Right ventricle myocardium superior (tissue), 1 donor: ENCODE data around the gene TAF6L. TPM values are rescaled to one million over a fixed set of nuclear protein-coding genes. Genes with fewer than 3 reads are reported as not detected.
A peak's percentile ranks its signal among the peaks of the same experiment; 100 is the strongest.
"Not testable (repeated sequence)": the region's sequence is repeated elsewhere in the genome, so short reads cannot be mapped to it uniquely, and the experiment has no call there.

Source experiments
- ATAC-seq: fragments of 200-7000 bp; cut with Tn5 transposase; one replicate; pipeline ENCODE4 v1.9.1; 2020; ENCODE audit warnings: mild to moderate bottlenecking; ENCODE audit not compliant: poor library complexity
- DNase-seq: peaks from one replicate; pipeline ENCODE4 v3.0.0-alpha.2; 2020
- intact Hi-C: fragments of 100-400 bp; cut with DNase I; formaldehyde crosslinking; loops from one replicate; pipeline ENCODE4 v1.11.2; 2022
- long read RNA-seq: library from polyadenylated mRNA; unstranded; transcript quantifications from one replicate; pipeline ENCODE4 v2.0.0, GENCODE V29; 2021
- total RNA-seq: library from RNA; stranded (reverse); fragmentation: NEBNext Ultra II Directional; extraction: Animal tissue kit (Norgen Biotek cat#: 25700); gene quantifications from one replicate; pipeline ENCODE4 v1.2.1, GENCODE V29; 2021
- donor health status: DM: no; HTN: yes; CAD: no; lungs with severe emphysema.

Gene TAF6L, protein sequence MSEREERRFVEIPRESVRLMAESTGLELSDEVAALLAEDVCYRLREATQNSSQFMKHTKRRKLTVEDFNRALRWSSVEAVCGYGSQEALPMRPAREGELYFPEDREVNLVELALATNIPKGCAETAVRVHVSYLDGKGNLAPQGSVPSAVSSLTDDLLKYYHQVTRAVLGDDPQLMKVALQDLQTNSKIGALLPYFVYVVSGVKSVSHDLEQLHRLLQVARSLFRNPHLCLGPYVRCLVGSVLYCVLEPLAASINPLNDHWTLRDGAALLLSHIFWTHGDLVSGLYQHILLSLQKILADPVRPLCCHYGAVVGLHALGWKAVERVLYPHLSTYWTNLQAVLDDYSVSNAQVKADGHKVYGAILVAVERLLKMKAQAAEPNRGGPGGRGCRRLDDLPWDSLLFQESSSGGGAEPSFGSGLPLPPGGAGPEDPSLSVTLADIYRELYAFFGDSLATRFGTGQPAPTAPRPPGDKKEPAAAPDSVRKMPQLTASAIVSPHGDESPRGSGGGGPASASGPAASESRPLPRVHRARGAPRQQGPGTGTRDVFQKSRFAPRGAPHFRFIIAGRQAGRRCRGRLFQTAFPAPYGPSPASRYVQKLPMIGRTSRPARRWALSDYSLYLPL
- 9.2 TPM for total RNA-seq
- long read RNA-seq, transcript TAF6L-201 (11 exons, 2,116 nt): major isoform, 27 of 41 reads
- long read RNA-seq, partial matches to known transcripts: 3 of 41 reads
- long read RNA-seq, other reads (novel, unspliced or antisense): 11 of 41 reads

DNA sequence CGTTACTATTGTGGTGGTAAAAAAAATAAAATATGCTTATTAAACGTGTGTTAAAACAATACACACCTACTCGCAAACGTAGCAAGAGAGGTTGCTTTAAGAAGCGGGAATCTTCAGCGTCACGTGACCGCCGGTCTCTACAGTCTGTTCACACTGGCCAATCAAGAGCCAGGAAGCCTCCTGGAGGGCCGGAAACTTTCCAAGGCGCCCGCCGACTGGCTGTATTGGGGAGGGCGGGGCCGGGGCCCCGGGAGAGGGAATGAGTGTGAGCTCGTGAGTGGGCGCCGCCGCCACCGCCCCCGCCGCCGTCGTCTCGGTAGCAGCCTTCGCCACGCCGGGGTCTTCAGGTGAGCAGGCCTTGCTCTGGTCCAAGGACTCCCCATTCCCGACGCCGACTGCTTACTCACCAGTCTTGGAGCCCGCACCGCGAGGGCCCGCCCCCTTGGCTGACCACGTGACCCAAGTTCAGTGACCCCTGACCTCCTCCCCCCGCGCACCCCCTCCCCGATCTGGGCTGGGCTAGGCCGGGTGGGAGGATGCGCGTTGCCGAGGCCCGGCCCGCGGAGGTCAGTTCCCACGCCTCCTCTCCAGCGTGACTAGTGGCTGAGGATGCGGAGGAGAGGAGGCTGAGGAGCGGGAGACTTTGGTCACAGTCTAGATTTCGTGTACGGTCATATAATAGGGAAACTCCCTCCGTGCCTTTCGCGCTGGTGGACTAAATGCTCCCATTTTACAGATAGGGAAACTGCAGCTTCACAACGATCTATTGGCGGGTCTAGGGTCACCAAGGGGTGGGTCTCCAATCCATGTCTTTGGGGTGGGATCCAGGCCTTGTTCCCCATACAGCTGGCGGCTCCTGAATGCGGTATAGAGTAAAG, at the start of gene TAF6L:
Gene TAF6L (plus strand): TSS at position 253 of the 878 bp plus-strand sequence. CDS start 4,388 bp downstream, outside the sequence.
- ATAC-seq (peak; percentile 98), DNase-seq (peak; percentile 99)
- intact Hi-C loops: no loop called here

DNA sequence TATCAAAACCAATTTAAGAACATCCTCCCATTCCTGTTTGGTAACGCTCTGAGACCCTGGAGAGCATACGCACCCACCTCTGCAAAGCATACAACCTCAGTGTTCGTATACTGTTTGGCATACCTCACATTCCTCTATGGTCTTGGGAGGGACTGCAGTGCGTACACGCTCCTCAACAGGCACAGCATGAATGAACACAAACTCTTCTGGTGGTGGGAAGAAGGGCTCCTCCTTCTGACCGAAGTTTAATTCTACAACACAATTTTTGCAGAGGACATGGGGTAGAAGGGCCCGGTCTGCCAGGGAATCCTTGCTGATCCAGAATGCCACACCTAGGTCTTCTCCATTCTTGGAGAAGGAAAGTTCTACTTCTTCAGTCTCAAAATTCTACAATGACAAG, 49.2 kb upstream of the TAF6L start:
- intact Hi-C loops: no loop called here
- ATAC-seq (no peak), DNase-seq (no peak)

DNA sequence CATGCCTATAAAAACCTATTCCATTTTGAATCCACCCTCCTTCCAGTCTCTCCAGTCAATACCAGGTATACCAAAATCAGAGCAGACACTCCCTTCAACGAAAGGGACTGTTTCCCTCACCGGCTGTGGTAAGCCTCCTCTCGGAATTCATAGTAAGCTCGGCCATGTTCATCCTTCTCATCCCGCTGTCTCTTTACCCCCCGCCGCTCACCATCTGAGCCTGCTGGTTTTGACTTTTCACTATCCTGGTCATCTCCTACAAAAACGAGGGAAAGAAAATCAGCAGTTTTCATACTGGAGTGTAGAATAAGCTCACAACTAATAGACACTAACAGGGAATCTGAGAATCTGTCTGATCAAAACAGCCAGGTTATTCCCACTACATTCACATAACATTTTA, 47.0 kb upstream of the TAF6L start:
- DNase-seq (no peak), ATAC-seq (no peak)
- intact Hi-C loops: no loop called here

DNA sequence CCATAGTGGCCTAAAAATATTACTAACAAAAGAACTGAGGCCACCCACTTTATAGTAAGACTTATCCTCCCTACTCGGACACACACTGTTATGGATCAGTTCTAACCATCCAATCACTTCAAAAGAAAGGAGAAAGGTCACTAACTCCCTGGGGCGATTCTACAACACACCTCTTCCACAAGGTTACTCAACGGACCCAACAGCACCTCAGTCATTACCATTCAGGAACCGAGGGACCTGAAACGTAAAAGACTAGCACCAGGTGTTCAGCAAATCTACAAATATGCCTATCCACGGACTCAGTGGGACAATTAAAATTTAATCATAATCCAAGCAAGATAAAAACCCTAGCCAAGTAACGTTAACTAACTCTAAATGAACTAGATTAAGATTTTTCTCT, 45.5 kb upstream of the TAF6L start:
- intact Hi-C loops: no loop called here
- no peak for DNase-seq
- no peak for ATAC-seq

DNA sequence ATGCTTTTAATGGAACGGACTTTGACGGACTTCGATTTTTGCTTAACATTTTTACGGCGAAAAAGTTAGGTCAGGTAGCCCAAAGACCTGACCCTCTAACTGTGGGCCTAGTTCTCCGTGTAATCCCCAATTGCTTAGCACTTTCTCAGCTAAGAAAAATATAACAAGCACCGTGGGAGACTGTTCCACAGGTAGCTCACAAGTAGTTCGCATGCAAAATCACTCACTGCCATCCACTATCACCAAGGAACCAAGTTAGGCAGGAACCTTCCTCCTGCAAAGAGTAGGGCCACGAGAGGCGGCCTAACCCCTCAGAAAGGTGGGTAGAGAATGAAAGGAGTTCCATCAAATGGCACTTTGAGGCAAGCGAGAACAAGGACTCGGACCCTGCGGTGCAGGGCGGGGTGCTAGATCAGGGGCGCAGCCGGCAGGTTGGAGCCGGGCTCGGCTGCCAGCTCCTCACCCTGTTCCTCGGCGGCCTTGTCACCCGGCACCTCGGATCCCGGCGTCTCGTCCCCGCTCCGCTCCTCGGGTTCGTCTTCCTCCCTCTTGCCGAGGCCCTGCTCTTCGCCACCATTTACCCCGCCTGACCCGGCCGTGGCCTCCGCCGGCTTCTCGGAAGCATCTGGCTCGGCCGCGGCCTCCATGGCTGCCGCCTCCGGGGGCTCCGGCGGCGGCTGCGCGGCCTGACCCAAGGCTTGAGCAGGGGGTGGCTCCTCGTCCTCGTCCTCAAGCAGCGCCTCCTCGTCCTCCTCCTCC, 44.9 kb upstream of the TAF6L start:
- DNase-seq (no peak), ATAC-seq (no peak)
- intact Hi-C loops: no loop called here

DNA sequence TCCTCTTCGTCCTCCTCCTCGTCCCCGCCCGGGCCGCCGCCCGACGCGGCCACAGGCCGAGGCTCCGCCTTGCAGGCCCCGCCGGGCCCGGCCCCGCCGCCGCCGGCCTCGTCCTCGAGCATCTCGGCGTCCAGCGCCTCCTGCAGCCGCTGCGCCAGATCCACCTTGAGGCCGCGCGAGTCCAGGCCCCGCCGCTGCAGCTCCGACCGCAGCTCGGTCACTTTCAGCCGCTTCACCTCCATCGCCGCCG, 44.4 kb upstream of the TAF6L start:
- ATAC-seq (peak; percentile 3), DNase-seq (no peak)
- intact Hi-C loops: no loop called here

DNA sequence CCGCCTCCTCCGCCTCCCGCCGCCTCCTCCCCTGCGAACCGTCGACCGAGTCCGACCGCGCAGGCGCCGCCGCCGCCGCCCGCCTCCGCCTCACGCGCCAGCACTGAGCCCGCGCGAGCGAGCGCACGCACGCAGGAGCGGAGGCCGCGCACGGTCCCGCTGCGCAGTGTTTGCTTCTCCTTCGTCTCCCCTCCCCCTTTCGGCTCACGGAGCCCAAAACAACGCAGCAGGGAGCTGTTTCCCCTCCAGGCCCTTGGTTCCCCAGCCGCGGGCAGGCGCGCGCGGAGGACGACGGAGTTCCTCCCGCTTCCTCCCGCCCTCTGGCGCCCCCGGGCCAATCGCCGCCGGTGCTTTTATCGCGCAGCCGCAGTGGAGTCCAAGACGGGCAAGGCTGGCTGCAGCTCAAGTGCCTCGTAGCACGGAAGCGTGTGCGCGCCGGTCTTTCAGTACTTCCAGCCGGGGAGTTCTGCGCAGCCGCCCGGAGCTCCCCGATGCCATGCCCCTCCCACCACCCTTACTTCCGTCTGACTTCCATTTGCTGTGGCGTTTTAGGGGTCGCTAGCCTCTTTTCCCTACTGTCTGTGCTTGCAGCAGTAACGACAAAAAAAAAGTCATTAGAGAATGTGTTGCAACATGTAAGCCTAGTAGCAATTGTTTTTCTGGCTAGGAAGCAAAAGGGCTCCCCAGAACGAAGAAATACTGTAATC, 43.9 kb upstream of the TAF6L start, which contains the start of gene HNRNPUL2:
Gene HNRNPUL2 (minus strand): TSS at position 293 of the 707 bp plus-strand sequence. CDS start 301 bp downstream, outside the sequence.
- peak; percentile 94 for ATAC-seq
- intact Hi-C loops: no loop called here
- peak; percentile 99 for DNase-seq

DNA sequence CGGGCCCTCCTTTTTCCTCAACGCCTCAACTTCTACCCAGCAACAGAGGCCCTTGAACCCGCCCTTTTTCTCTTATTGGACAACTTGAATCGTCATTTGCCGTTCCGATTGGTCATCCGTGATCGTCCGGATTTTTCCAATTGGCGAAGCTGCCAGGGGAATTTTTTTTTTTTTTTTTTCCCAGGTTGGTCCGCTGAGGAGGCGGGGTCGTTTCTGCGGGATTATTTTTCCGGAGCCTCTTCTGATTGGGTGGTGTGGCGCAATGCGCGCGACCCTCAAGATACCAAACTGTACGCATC, 43.4 kb upstream of the TAF6L start:
- ATAC-seq (peak; percentile 83), DNase-seq (peak; percentile 89)
- intact Hi-C loops: no loop called here

DNA sequence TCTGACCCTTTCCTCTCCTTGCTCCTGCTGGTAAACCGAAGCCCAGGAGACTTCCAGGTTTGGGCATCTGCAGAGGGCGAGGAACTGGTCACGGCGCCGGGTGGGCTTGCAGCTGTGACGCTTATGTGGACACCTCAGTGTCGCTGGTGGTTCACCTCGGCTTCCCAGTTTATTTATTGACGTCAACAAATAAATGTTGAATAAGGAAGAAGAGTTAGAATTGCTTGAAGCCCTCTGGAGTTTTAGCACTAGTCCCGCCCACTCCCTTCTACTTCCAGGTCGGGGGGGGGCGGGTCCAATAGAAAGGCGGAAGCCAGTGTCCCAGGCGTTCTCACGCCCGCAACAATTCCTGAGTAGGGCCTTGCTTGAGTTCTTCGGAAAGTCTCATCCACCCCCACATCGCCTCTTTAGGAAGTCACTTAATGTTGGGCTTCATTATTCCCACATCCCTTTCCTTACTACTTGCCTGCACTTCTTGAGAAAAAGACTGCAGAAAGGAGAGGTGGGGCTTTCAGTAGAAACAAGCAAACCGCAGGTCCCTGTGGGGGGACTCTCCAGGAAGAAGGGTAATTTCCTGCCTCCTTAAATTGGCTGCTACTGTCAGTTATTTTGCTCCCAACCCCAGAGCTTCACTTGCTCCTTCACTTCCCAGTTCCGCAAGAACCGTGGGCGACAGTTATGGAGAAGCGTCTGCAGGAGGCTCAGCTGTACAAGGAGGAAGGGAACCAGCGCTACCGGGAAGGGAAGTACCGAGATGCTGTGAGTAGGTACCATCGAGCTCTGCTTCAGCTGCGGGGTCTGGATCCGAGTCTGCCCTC, 42.8 kb upstream of the TAF6L start, which contains the start of gene TTC9C:
Gene TTC9C (plus strand): TSS at position 316 of the 818 bp plus-strand sequence. CDS start 363 bp downstream, at position 679.
- intact Hi-C loops: no loop called here
- peak; percentile 90 for DNase-seq

DNA sequence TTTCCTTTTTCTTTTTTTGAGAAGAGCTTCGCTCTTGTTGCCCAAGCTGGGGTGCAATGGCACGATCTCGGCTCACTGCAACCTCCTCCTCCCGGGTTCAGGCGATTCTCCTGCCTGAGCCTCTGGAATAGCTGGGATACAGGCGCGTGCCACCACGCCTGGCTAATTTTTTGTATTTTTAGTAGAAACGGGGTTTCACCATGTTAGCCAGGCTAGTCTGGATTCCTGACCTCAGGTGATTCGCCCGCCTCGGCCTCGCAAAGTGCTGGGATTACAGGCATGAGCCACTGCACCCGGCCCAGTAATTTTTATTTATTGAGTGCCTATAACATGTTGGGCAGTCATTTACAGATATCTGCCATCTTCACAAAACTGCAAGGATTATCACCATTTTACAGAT, 41.1 kb upstream of the TAF6L start:
- intact Hi-C loops, DNase-seq, ATAC-seq: not testable (repeated sequence)

More for the DNA sequence above, 42.8 kb upstream of the TAF6L start, which contains the start of gene TTC9C:
- ATAC-seq: peak; percentile 76

DNA sequence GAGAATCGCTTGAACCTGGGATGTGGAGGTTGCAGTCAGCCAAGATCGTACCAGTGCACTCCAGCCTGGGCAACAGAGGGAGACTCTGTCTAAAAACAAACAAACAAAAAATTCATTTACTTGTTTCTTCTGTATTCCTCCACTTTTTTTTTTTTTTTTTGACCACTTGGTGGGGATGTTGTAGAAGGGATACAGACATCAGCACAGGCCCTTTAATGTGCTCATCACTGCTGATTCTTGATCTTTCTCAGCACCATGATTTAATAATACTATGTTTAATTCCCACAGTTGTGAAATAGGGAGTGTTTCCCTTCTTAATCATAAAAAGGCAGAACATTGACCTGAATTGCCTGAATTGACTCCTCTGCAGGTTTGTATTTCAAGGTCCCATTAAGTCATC, 38.4 kb upstream of the TAF6L start:
- intact Hi-C loops: no loop called here
- ATAC-seq: no peak
- DNase-seq: no peak

DNA sequence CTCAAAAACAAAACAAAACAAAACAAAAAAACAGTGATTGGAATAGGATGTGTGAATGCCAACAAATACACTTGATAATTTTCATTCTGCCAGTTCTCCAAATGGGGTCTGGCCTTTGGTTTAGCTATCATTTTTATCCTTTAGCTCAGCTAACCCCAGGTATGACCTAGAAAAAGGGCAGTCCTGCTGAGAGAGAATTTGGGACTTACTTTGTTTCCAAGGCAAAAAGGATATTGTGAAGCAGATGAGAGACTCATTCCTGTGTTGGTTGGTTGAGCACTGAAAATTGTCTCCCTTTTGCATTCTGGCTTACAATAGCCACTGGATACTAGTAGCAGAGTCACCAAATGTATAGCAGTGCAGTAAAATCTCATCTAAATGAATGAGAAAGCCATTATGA, 34.0 kb upstream of the TAF6L start:
- intact Hi-C loops: no loop called here
- no peak for DNase-seq
- no peak for ATAC-seq

DNA sequence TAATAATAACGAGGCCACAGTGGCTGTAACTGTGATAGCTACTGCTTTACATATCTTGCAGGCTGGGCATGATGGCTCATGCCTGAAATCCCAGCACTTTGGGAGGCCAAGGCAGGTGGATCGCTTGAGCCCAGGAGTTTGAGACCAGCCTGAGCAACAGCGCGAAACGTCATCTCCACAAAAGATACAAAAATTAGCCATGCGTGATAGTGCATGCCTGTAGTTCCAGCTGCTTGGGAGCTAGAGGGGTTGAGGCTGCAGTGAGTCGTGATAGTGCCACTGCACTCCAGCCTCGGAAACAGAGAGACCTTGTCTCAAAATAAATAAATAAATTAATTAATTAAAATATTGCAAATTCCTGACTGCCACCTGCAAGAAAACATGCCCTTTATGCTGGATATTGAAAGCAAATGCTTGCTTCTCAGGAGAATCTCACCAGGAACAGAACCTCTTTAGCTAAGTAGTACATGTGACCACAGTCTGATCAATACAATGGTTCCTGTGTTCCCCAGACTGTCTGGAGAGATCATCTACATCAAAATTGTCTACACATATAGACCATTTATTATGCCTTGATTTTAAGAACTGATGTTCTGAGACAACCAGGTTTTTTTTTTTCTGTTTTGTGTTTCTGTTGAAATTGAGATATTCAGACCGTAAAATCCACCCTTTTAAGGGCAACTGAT, 23.6 kb upstream of the TAF6L start:
- ATAC-seq: no peak
- DNase-seq: no peak
- intact Hi-C loops: no loop called here

DNA sequence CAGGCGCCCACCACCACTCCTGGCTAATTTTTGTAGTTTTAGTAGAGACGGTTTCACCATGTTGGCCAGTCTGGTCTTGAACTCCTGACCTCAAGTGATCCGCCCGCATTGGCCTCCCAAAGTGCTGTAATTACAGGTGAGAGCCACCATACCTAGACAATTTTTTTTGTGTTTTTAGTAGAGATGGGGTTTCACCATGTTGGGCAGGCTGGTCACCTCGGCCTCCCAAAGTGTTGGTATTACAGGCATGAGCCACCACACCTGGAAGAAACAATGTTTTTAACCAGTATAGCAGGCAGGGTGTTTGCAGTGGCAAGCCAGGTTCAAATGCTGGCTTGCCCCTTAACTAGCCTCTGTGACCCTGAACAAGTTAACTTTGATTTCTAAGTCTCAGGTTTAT, 21.3 kb upstream of the TAF6L start:
- ATAC-seq, intact Hi-C loops: not testable (repeated sequence)
- peak; percentile 13 for DNase-seq

DNA sequence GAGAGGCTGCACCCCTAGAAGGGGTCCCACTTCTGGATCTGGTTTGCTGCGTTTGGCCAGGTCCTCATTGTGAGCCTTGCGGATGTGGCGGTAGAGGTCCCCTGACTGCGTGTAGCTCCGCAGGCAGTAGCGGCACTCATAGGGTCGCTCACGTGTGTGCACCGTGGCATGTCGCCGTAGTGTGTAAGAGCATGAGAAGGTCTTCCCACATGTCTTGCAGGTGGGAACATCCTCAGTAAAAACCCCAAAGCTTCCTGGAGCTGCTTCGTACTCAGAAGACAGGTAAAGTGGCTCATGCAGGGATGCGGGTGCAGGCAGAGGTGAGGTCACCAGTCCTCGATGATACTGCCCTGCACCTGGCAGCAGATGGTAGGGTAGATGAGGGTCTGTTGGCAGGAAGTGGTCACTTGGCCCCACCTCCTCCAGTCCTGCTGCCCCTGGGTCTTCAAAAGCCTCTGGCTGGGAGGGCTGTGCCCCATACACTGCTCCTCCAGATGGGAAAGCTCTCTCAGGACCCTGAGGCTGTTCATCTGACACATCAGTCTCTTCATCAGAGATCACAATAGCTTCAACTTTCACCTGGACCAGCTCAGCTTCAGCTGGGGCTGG, 18.9 kb upstream of the TAF6L start:
- DNase-seq: peak; percentile 38
- intact Hi-C loops: no loop called here
- ATAC-seq: no peak
